Measurements from ENCODE around the gene CC2D2B. TPM values are rescaled to one million over a fixed set of nuclear protein-coding genes. Genes with fewer than 3 reads are reported as not detected.

Gene CC2D2B
- total RNA-seq, 1 experiment from 2014 or later = not detected

DNA sequence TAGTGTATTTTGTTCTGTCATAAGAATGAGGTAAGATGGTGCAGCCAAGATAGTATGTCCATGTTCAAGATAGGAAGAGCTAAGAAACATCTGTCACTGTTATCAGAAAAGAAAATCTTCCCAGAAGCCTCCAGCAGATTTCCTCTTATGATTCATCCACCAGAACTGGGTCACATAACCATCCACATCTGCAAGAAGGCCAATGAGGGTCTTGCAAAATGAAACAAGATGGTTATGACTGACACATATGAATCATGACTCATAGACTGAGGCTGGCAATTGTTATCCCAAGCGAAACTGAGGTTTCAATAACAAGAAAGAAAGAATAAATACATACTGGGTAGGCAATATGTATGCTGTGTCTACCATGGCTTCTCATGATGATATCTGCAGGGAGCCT lies 165.9 kb downstream of the CC2D2B start:
- peak; percentile 87 for DNase-seq (ENCODE audit: low read depth)

DNA sequence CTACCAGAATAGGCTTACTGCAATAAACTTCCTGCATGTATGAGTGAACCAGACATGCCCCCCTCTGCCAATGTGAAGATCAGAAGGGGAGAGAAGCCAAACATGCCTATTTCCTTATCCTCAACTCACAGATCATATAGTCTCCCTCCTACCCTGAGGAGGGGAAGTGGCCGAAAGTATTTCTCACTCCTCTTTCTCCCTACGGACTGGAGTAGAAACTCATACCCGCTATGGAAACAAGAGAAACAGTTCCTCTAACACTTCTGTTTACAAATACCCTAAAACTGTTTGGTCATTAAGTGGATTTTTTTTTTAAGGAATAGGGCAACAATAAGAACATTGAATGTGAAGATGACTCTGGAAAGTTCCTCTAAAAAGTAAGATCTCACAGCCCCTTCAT lies 167.0 kb downstream of the CC2D2B start:
- DNase-seq (ENCODE audit: low read depth) = no peak

- no peak for DNase-seq (ENCODE audit: low read depth)
Measured at GRCh38 chr10:96075977-96076376, 168.2 kb downstream of the CC2D2B start.

- no peak for DNase-seq (ENCODE audit: low read depth)
Measured at GRCh38 chr10:96077156-96077555, 169.4 kb downstream of the CC2D2B start.

DNA sequence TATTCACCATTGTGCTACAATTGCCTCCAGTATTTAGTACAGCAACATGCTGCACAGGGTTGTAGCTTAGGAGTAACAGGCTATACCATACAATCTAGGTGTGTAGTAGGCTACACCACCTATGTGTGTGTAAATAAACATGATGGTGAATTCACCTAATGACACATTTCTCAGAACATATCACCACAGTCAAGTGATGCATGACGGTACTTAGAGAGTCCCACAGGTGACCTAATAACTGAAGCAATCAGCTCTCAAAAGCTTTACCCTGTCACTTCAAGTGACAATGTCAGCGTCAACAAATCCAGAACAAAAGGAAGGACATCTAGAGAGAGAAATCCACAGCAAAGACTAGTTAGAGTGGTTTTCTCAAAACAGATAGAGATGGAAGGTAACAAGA lies 174.4 kb downstream of the CC2D2B start:
- no peak for DNase-seq (ENCODE audit: low read depth)

Small RNA genes lying within 50 kb of the gene (small RNA-seq; reads per million reads assigned to genes)
- not detected for gene MIR3157

Other genes starting within 250 kb of the CC2D2B start
- 24.0 and 33.0 TPM in 2 replicates for gene TCTN3, start 214.0 kb upstream of the CC2D2B start, total RNA-seq (2014; rRNA removed; shearing (Covaris generic))
- gene ENTPD1, start 151.8 kb upstream of the CC2D2B start, total RNA-seq (2014; rRNA removed; shearing (Covaris generic)) = not detected in 2 replicates
- 3.0 and 6.8 TPM in 2 replicates for gene CCNJ, start 135.6 kb downstream of the CC2D2B start, total RNA-seq (2014; rRNA removed; shearing (Covaris generic))
- gene ZNF518A, start 222.3 kb downstream of the CC2D2B start, total RNA-seq (2014; rRNA removed; shearing (Covaris generic)) = 11.4 and 13.3 TPM in 2 replicates